ENCODE results near the gene CNTNAP5. TPM values are rescaled to one million over a fixed set of nuclear protein-coding genes. Genes with fewer than 3 reads are reported as not detected.

Gene CNTNAP5
- total RNA-seq, 1 donor from 2014 or later, result not detected

DNA sequence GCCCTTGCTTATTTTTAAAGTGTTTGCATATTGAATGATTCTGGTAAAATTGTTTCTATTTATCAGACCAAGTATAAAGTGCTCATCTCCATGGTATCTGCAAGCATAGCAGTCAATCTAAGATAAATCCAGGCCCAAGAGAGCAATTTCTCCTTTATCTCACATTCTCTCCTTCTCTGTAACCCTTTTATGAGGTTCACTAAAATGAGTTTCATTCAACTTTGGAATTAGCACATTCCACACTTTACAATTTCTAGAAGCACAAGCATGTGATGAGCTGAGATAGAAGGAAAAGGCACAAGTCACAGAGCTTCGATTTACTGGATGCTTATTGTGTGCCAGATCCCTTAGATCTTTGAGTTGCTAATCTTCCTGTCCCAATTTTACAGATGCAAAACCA lies 97.3 kb downstream of the CNTNAP5 start:
- Histone ChIP-seq H2AFZ (replicated peaks) (no peak overlapping the region), H3F3A (ENCODE audit: low read depth) (no peaks in the 10 kb centered on the region), H3K4me1 (no peaks in the 10 kb centered on the region), H3K9me3 (ENCODE audit: low read depth) (no peaks in the 10 kb centered on the region), H3K4me2 (no peak overlapping the region), H3K27me3 (no peaks in the 10 kb centered on the region), H4K20me1 (ENCODE audit: low read depth) (no peaks in the 10 kb centered on the region), H3K27ac (no peak overlapping the region), H3K36me3 (no peaks in the 10 kb centered on the region), H3K79me2 (ENCODE audit: low read depth) (no peaks in the 10 kb centered on the region), H3K4me3 (no peak overlapping the region), H3K9ac (no peak overlapping the region)
- no peak for DNase-seq (ENCODE audit: low spot score)
- H3K4me1 Mint-ChIP-seq, result no peaks in the 10 kb centered on the region
- H3K27ac Mint-ChIP-seq, result no peak overlapping the region
- H3K9me3 Mint-ChIP-seq, result peaks cover 6% of the 10 kb centered on the region
- no peak overlapping the region for H3K4me3 Mint-ChIP-seq
- TF ChIP-seq, protein P1, sequence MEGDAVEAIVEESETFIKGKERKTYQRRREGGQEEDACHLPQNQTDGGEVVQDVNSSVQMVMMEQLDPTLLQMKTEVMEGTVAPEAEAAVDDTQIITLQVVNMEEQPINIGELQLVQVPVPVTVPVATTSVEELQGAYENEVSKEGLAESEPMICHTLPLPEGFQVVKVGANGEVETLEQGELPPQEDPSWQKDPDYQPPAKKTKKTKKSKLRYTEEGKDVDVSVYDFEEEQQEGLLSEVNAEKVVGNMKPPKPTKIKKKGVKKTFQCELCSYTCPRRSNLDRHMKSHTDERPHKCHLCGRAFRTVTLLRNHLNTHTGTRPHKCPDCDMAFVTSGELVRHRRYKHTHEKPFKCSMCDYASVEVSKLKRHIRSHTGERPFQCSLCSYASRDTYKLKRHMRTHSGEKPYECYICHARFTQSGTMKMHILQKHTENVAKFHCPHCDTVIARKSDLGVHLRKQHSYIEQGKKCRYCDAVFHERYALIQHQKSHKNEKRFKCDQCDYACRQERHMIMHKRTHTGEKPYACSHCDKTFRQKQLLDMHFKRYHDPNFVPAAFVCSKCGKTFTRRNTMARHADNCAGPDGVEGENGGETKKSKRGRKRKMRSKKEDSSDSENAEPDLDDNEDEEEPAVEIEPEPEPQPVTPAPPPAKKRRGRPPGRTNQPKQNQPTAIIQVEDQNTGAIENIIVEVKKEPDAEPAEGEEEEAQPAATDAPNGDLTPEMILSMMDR (IDR thresholded peaks at IDR 0.05), result no peak
- TF ChIP-seq EZH2phosphoT487 (IDR thresholded peaks at IDR 0.05) (no peak), EZH2 (IDR thresholded peaks at IDR 0.05) (no peak)
- no peaks in the 10 kb centered on the region for H3K36me3 Mint-ChIP-seq
- H3K27me3 Mint-ChIP-seq (ENCODE audit: insufficient read depth, low read depth), result no peaks in the 10 kb centered on the region

DNA sequence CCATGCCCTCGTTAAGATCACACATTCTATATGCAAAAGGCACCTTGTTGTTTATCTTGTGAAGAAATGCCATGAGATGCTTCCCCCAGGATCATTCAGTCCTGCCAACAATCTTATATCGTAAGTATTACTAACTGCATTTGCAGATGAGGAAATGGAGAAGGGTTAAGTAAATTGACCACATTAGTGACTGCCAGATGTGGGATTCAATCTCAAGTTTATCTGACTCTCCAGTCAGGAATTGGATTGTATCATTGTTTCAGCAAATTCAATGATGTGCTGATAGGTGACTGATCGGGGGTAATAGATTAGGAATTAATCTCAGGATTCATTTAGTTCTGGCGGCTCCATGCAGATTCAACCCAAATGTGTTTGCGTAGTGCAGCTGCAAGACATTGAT lies 106.2 kb downstream of the CNTNAP5 start:
- TF ChIP-seq, protein P1 (IDR thresholded peaks at IDR 0.05), result no peak
- no peak for TF ChIP-seq EZH2 (IDR thresholded peaks at IDR 0.05)
- H3K9me3 Mint-ChIP-seq, result peaks cover 3% of the 10 kb centered on the region
- Histone ChIP-seq H3K4me3 (no peak overlapping the region), H3K9me3 (ENCODE audit: low read depth) (no peaks in the 10 kb centered on the region), H3K79me2 (ENCODE audit: low read depth) (no peaks in the 10 kb centered on the region), H3K9ac (no peak overlapping the region), H3K27ac (no peak overlapping the region), H4K20me1 (ENCODE audit: low read depth) (no peaks in the 10 kb centered on the region), H3F3A (ENCODE audit: low read depth) (no peaks in the 10 kb centered on the region), H3K4me2 (no peak overlapping the region), H3K27me3 (no peaks in the 10 kb centered on the region), H3K36me3 (no peaks in the 10 kb centered on the region), H3K4me1 (peaks cover 7% of the 10 kb centered on the region), H2AFZ (replicated peaks) (no peak overlapping the region)
- no peaks in the 10 kb centered on the region for H3K4me1 Mint-ChIP-seq
- H3K4me3 Mint-ChIP-seq, result no peak overlapping the region
- H3K27ac Mint-ChIP-seq, result no peak overlapping the region
- H3K27me3 Mint-ChIP-seq (ENCODE audit: insufficient read depth, low read depth), result peaks cover 2% of the 10 kb centered on the region
- no peak for DNase-seq (ENCODE audit: low spot score)
- no peaks in the 10 kb centered on the region for H3K36me3 Mint-ChIP-seq

DNA sequence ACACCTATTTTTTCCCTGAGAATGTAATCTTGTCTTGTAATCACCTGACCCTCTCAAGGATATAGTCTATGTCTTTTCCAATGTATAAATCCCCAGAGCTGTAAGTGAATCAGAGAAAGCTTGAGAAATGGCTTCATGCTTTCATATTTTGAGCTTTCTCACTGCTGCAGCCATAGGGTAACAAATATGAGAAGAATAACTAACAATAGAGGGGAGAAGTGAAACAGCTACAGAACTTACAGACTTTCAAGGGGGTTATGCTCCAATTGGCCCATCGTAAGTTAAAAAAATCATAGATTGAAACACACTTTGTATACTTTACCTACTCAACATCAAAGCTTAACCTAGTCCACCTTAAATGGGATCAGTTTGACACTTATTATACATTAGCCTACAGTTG lies 111.0 kb downstream of the CNTNAP5 start:
- H3K79me2 ChIP-seq (ENCODE audit: low read depth), result no peaks in the 10 kb centered on the region
- Mint-ChIP-seq H3K9me3 (peaks cover 3% of the 10 kb centered on the region), H3K36me3 (peaks cover 2% of the 10 kb centered on the region), H3K4me1 (no peaks in the 10 kb centered on the region), H3K27ac (no peak overlapping the region), H3K27me3 (ENCODE audit: insufficient read depth, low read depth) (peaks cover 2% of the 10 kb centered on the region), H3K4me3 (no peak overlapping the region)
- H3K4me2 ChIP-seq, result no peak overlapping the region
- no peak for DNase-seq (ENCODE audit: low spot score)
- no peaks in the 10 kb centered on the region for H3K9me3 ChIP-seq (ENCODE audit: low read depth)
- H4K20me1 ChIP-seq (ENCODE audit: low read depth), result no peaks in the 10 kb centered on the region
- H3F3A ChIP-seq (ENCODE audit: low read depth), result no peaks in the 10 kb centered on the region
- no peak overlapping the region for H2AFZ ChIP-seq (replicated peaks)
- H3K4me1 ChIP-seq, result no peaks in the 10 kb centered on the region
- no peak overlapping the region for H3K4me3 ChIP-seq
- no peak for TF ChIP-seq EZH2 (IDR thresholded peaks at IDR 0.05)
- TF ChIP-seq EZH2phosphoT487 (IDR thresholded peaks at IDR 0.05), result no peak
- H3K9ac ChIP-seq, result no peak overlapping the region
- H3K27me3 ChIP-seq, result no peaks in the 10 kb centered on the region
- H3K36me3 ChIP-seq, result no peaks in the 10 kb centered on the region
- no peak overlapping the region for H3K27ac ChIP-seq

DNA sequence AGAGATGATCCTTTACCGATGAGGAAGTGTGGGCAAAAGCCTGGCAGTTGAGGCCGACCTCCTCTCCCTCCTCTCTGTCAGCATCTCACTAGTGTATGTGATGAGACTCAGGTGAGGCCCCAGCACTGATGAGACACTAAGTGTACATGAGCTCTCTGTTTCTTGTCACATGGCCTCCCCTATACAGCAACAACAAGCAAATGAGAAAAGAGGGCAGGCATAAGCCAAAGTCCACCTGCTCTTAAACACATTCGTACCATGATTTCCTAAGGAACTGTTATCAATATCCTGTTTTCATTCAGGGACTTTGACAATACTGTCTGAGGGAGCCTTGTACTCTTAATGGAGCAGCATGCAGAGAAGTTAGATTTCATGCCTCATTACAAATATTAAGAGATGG lies 113.0 kb downstream of the CNTNAP5 start:
- Histone ChIP-seq H3F3A (ENCODE audit: low read depth) (no peaks in the 10 kb centered on the region), H3K36me3 (no peaks in the 10 kb centered on the region), H4K20me1 (ENCODE audit: low read depth) (no peaks in the 10 kb centered on the region), H3K79me2 (ENCODE audit: low read depth) (no peaks in the 10 kb centered on the region), H3K9me3 (ENCODE audit: low read depth) (no peaks in the 10 kb centered on the region), H3K4me3 (no peak overlapping the region), H3K4me1 (no peaks in the 10 kb centered on the region), H3K4me2 (no peak overlapping the region), H2AFZ (replicated peaks) (no peak overlapping the region), H3K27me3 (no peaks in the 10 kb centered on the region), H3K9ac (no peak overlapping the region), H3K27ac (no peak overlapping the region)
- Mint-ChIP-seq H3K4me1 (no peaks in the 10 kb centered on the region), H3K27ac (no peak overlapping the region), H3K4me3 (no peak overlapping the region), H3K36me3 (peaks cover 2% of the 10 kb centered on the region), H3K27me3 (ENCODE audit: insufficient read depth, low read depth) (peaks cover 2% of the 10 kb centered on the region), H3K9me3 (peaks cover 3% of the 10 kb centered on the region)
- DNase-seq (ENCODE audit: low spot score), result no peak
- TF ChIP-seq EZH2phosphoT487 (IDR thresholded peaks at IDR 0.05), result no peak
- no peak for TF ChIP-seq EZH2 (IDR thresholded peaks at IDR 0.05)
- TF ChIP-seq, protein P1 (IDR thresholded peaks at IDR 0.05), result no peak
